GM12878 (cell line): Measurements from ENCODE around the gene CCDC12. TPM values are rescaled to one million over a fixed set of nuclear protein-coding genes. Genes with fewer than 3 reads are reported as not detected.
A peak's percentile ranks its signal among the peaks of the same experiment; 100 is the strongest.

Experiments
- ATAC-seq: fragments of 200-7000 bp; cut with Tn5 transposase; 3 replicates; pipeline ENCODE4 v1.9.1; 2020; ENCODE audit warnings: mild to moderate bottlenecking, moderate library complexity
- BruUV-seq: library from RNA; stranded (reverse); fragments of 400-500 nt; replicated peaks from 2 replicates; lab custom pipeline; 2021; lab: Mats Ljungman, UMichigan
- CTCF ChIA-PET: fragments of 300-600 bp; sonication (Branson Sonifier 250); formaldehyde crosslinking; extraction: SDS; loops from one replicate; lab custom pipeline; 2021; ENCODE audit warnings: inconsistent platforms; lab: Yijun Ruan, JAX
- POLR2A ChIA-PET: fragments of 350-600 bp; formaldehyde crosslinking; extraction: SDS; loops from one replicate; lab custom pipeline; 2021; ENCODE audit warnings: inconsistent platforms; lab: Charles Lee
- RAD21 ChIA-PET: fragments of 300-600 bp; sonication (Branson Sonifier 250); formaldehyde crosslinking; loops from one replicate; lab custom pipeline; 2023; ENCODE audit warnings: antibody characterized with exemption; ENCODE audit not compliant: unreplicated experiment; lab: Charles Lee
- SMC1A ChIA-PET: fragments of 300-600 bp; sonication (Branson Sonifier 250); formaldehyde crosslinking; loops from one replicate; lab custom pipeline; 2023; ENCODE audit not compliant: unreplicated experiment, uncharacterized antibody; lab: Charles Lee
- DNase-seq: peaks from one replicate; pipeline ENCODE4 v3.0.0-alpha.2; 2011; ENCODE audit warnings: low read depth, low spot score
- FAIRE-seq: peaks from 3 replicates; lab custom pipeline; 2011; peaks lifted over from hg19 to GRCh38; lab: Jason Lieb, UNC
- H2AFZ ChIP-seq: 2 replicates; pipeline ENCODE4 v1.6.0; 2011; ENCODE audit warnings: low read depth, low read length, control low read depth; ENCODE audit not compliant: control insufficient read depth
- H3K27ac ChIP-seq: 2 replicates; pipeline ENCODE4 v1.5.1; 2011; ENCODE audit warnings: control low read depth; ENCODE audit not compliant: control insufficient read depth, insufficient read depth
- H3K27me3 ChIP-seq, 2 experiments: replicated peaks in 1 of 2; 2 replicates each; pipeline versions ENCODE4 v1.6.0 to v1.6.1; 2011; ENCODE audit warnings: low read length in 1 of 2; ENCODE audit not compliant: control insufficient read depth in 2 of 2, insufficient read depth in 2 of 2
- H3K36me3 ChIP-seq, 2 experiments: 2 replicates each; pipeline ENCODE4 v1.5.1; 2011; ENCODE audit warnings: low read length in 1 of 2; ENCODE audit not compliant: control insufficient read depth in 2 of 2, insufficient read depth in 2 of 2
- H3K4me1 ChIP-seq: 2 replicates; pipeline ENCODE4 v1.6.1; 2011; ENCODE audit warnings: mild to moderate bottlenecking, low read length, moderate library complexity, mixed read lengths; ENCODE audit not compliant: control insufficient read depth, insufficient read depth
- H3K4me2 ChIP-seq: 2 replicates; pipeline ENCODE4 v1.6.0; 2011; ENCODE audit warnings: control low read depth; ENCODE audit not compliant: control insufficient read depth, insufficient read depth
- H3K4me3 ChIP-seq: fragments of 200-600 bp; sonication (generic); 2 replicates; pipeline ENCODE4 v1.5.1; 2016
- H3K79me2 ChIP-seq: 2 replicates; pipeline ENCODE4 v1.6.0; 2011; ENCODE audit warnings: low read length; ENCODE audit not compliant: control insufficient read depth, insufficient read depth
- H3K9ac ChIP-seq: 2 replicates; pipeline ENCODE4 v1.8.0; 2011; ENCODE audit warnings: low read length, control low read depth, mixed read lengths; ENCODE audit not compliant: control insufficient read depth, insufficient read depth
- H3K9me3 ChIP-seq: replicated peaks from 3 replicates; pipeline ENCODE4 v1.5.1; 2011; ENCODE audit warnings: mild to moderate bottlenecking, low read length; ENCODE audit not compliant: control insufficient read depth, insufficient read depth
- H4K20me1 ChIP-seq: 2 replicates; pipeline ENCODE4 v1.6.0; 2011; ENCODE audit not compliant: control insufficient read depth, insufficient read depth
- POLR2A ChIP-seq: IDR thresholded peaks from 2 replicates; pipeline ENCODE4 v1.6.1; 2011; ENCODE audit warnings: low read depth, mild to moderate bottlenecking, low read length
- WGBS: methylation state at CpG from one replicate; pipeline ENCODE4 v1.1.6; 2016; ENCODE audit warnings: low lambda C conversion rate; ENCODE audit not compliant: insufficient replicate concordance, insufficient coverage; ENCODE audit errors: missing lambda C conversion rate; 5-methylcytosine and 5-hydroxymethylcytosine counted together
- in situ Hi-C: fragments of 300-500 bp; cut with MboI; formaldehyde crosslinking; loops from 9 replicates; pipeline ENCODE4 v1.14.3; 2018; ENCODE audit warnings: mixed read lengths
- intact Hi-C: fragments of 100-400 bp; cut with micrococcal nuclease; formaldehyde crosslinking; loops from one replicate; pipeline ENCODE4 v1.14.2; 2022; ENCODE audit not compliant: unreplicated experiment
- polyA plus RNA-seq, 11 experiments: library from polyadenylated mRNA; depleted of rRNA in 4 of 11; unstranded in 6 of 11; stranded (reverse) in 5 of 11; fragments of >200 nt; fragmentation: Nextera tagmentation in 4 of 11; fragmentation: Illumina TruSeq in 1 of 11; extraction: Ambion mirVana in 4 of 11; extraction: Trizol in 1 of 11; gene quantifications; 1 replicate in 1 of 11; 2 replicates in 10 of 11; pipeline versions ENCODE4 v1.2.1 to v1.2.3, GENCODE V29; 2011 to 2016; ENCODE audit warnings: inconsistent platforms in 2 of 11, missing spikeins in 2 of 11, low read depth in 1 of 11
- total RNA-seq, 4 experiments: library from RNA; depleted of rRNA in 3 of 4; stranded (reverse); fragments of >200 nt in 3 of 4; fragmentation: Illumina TruSeq in 1 of 4; extraction: Trizol in 1 of 4; gene quantifications; 2 replicates each; pipeline versions ENCODE4 v1.2.1 to v1.2.3, GENCODE V29; 2013 to 2021
- TF ChIP-seq, protein P1 (sequence below): fragments of 450-650 bp; IDR thresholded peaks from 2 replicates; pipeline ENCODE4 v1.6.1; 2018; ENCODE audit warnings: borderline replicate concordance, mild to moderate bottlenecking; ENCODE audit not compliant: partially characterized antibody

Gene CCDC12
- total and polyA plus RNA-seq, 10 of the 15 experiments (the other 5 are each of a cell fraction or from before 2014, with no cell fraction given), result 9.2 to 91.4 (median 61.3) TPM

DNA sequence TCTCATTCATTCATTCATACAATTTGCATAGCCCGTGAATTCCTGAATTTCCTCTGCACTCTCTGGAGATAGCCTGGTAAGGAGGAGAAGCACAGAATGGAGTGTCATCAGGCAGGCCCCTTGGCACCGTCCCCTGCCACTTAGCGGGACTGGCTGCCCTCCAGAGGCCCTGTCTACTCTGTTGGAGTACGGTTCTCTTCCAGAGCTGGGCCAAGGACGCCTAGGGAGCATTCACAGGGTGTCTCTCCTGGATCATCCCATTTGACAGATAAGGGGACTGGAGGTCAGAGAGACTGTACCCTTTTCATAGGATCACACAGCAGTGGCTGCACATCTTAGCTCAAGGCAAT lies 51.0 kb downstream of the CCDC12 start:
- FAIRE-seq (no peak), ATAC-seq (no peak), DNase-seq (no peak)
- CTCF ChIA-PET, result interaction anchor here (0.8 to 4.1 kb wide), 6 partner anchors 9 to 80 kb away, joined by 3 to 14 read pairs (median 9); no protein-coding TSS in a partner anchor
- Histone ChIP-seq H3K4me1 (peaks cover 52% of the 10 kb centered on the region), H3K4me2 (no peak overlapping the region), H3K4me3 (peak overlapping the region; percentile 44; the same call in 1 of the 2 replicates), H3K9ac (no peak overlapping the region), H4K20me1 (no peaks in the 10 kb centered on the region), H3K27ac (peak overlapping the region; percentile 94), H3K9me3 (peaks cover 15% of the 10 kb centered on the region), H3K36me3 (peaks cover 36 to 55% of the 10 kb centered on the region in 2 experiments), H2AFZ (no peak overlapping the region), H3K27me3 (no peaks in the 10 kb centered on the region), H3K79me2 (peaks cover 34% of the 10 kb centered on the region)
- POLR2A ChIA-PET, result interaction anchor here (0.7 to 12.6 kb wide), 5 partner anchors 14 to 62 kb away, joined by 3 to 163 read pairs (median 6); partner anchors contain the start of gene CCDC12
- TF ChIP-seq, protein P1, sequence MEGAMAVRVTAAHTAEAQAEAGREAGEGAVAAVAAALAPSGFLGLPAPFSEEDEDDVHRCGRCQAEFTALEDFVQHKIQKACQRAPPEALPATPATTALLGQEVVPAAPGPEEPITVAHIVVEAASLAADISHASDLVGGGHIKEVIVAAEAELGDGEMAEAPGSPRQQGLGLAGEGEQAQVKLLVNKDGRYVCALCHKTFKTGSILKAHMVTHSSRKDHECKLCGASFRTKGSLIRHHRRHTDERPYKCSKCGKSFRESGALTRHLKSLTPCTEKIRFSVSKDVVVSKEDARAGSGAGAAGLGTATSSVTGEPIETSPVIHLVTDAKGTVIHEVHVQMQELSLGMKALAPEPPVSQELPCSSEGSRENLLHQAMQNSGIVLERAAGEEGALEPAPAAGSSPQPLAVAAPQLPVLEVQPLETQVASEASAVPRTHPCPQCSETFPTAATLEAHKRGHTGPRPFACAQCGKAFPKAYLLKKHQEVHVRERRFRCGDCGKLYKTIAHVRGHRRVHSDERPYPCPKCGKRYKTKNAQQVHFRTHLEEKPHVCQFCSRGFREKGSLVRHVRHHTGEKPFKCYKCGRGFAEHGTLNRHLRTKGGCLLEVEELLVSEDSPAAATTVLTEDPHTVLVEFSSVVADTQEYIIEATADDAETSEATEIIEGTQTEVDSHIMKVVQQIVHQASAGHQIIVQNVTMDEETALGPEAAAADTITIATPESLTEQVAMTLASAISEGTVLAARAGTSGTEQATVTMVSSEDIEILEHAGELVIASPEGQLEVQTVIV, result no peak
- 0 out of 2 replicates have a peak, but pooled peaks have one; percentile 33 for TF ChIP-seq POLR2A
- WGBS, result 60% methylated on average over 5 of the region's 5 CpGs
- BruUV-seq, result no TSS peak
- intact Hi-C loops, result loop anchor here (5.0 kb wide), 1 partner anchor 237 kb away; the partner anchor contains the start of gene SETD2
- SMC1A ChIA-PET, result interaction anchor here (0.8 to 17.5 kb wide), 9 partner anchors 8 to 94 kb away, joined by 3 to 298 read pairs (median 6); partner anchors contain the start of genes CCDC12 and NBEAL2
- in situ Hi-C loops, result no loop called here
- RAD21 ChIA-PET, result interaction anchor here (0.8 to 4.2 kb wide), 8 partner anchors 9 to 85 kb away, joined by 3 to 38 read pairs (median 22); partner anchors contain the start of gene NBEAL2
